SK-N-SH (cell line): ENCODE measurements around the gene PXDC1.

ENCODE experiments used
- CHD2 ChIP-seq: fragments of 150-350 bp; IDR thresholded peaks from 2 replicates; pipeline ENCODE4 v1.6.1; 2018; ENCODE audit warnings: low read length; ENCODE audit not compliant: partially characterized antibody
- CTCF ChIP-seq: fragments of 200-600 bp; sonication (generic); IDR thresholded peaks from 2 replicates; pipeline ENCODE4 v1.6.1; 2017; ENCODE audit warnings: antibody characterized with exemption, mild to moderate bottlenecking, moderate library complexity
- EP300 ChIP-seq, 2 experiments: IDR thresholded peaks; 2 replicates each; pipeline versions ENCODE4 v1.4.0 to v1.6.1; 2012; ENCODE audit warnings: borderline replicate concordance in 1 of 2, low read depth in 1 of 2, low read length in 1 of 2
- EZH2phosphoT487 ChIP-seq: fragments of 200-600 bp; sonication (generic); IDR thresholded peaks from 2 replicates; pipeline ENCODE4 v1.6.1; 2017; ENCODE audit warnings: low read depth, mixed run types, mild to moderate bottlenecking, antibody characterized with exemption, moderate library complexity, borderline replicate concordance
- GABPA ChIP-seq: IDR thresholded peaks from 2 replicates; pipeline ENCODE4 v1.4.0; 2012; ENCODE audit warnings: low read depth, mild to moderate bottlenecking
- GATA2 ChIP-seq: sonication (generic); formaldehyde crosslinking; IDR thresholded peaks from 2 replicates; pipeline ENCODE4 v1.5.0; 2020; ENCODE audit warnings: mild to moderate bottlenecking, missing genetic modification reagents
- RAD21 ChIP-seq: IDR thresholded peaks from 2 replicates; pipeline ENCODE4 v1.6.1; 2012; ENCODE audit warnings: mild to moderate bottlenecking, low read length
- RXRA ChIP-seq: IDR thresholded peaks from 2 replicates; pipeline ENCODE4 v1.4.0; 2012; ENCODE audit warnings: low read depth, mild to moderate bottlenecking, borderline replicate concordance

DNA sequence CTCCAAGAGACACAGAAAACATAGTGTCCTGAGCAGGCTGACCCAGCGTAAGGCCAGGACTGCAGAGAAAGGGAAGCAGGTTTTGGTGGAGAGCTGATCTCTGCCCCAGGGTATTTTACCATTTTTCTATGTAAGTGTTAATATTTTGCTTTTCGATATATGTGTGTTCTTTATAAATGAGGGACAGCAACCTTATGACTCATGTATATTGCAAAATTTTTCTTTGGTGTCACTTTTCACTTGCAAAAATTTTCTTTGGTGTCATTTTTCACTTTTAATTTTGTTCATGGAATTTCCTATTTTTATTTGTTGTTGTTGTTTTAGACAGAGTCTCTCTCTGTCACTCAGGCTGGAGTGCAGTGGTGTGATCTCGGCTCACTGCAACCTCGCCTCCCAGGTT, 34.6 kb upstream of the PXDC1 start:
- TF ChIP-seq RAD21, result no peak
- no peak for TF ChIP-seq CTCF
- no peak for TF ChIP-seq EZH2phosphoT487
- TF ChIP-seq CHD2, result no peak
- no peak for TF ChIP-seq EP300 (IDR thresholded peaks at IDR 0.05; ENCODE audit: borderline replicate concordance in 1 of 2, low read depth in 1 of 2, low read length in 1 of 2)
- TF ChIP-seq GABPA, result no peak
- TF ChIP-seq GATA2, result no peak
- no peak for TF ChIP-seq RXRA
